ENCODE data around the gene CPLX1. TPM values are rescaled to one million over a fixed set of nuclear protein-coding genes. Genes with fewer than 3 reads are reported as not detected.
A peak's percentile ranks its signal among the peaks of the same experiment; 100 is the strongest.
"Not testable (repeated sequence)": the region's sequence is repeated elsewhere in the genome, so short reads cannot be mapped to it uniquely, and the experiment has no call there.

CPLX1 gene
- total RNA-seq, 2 experiments from 2014 or later, result 2.5 to 3.0 TPM

DNA sequence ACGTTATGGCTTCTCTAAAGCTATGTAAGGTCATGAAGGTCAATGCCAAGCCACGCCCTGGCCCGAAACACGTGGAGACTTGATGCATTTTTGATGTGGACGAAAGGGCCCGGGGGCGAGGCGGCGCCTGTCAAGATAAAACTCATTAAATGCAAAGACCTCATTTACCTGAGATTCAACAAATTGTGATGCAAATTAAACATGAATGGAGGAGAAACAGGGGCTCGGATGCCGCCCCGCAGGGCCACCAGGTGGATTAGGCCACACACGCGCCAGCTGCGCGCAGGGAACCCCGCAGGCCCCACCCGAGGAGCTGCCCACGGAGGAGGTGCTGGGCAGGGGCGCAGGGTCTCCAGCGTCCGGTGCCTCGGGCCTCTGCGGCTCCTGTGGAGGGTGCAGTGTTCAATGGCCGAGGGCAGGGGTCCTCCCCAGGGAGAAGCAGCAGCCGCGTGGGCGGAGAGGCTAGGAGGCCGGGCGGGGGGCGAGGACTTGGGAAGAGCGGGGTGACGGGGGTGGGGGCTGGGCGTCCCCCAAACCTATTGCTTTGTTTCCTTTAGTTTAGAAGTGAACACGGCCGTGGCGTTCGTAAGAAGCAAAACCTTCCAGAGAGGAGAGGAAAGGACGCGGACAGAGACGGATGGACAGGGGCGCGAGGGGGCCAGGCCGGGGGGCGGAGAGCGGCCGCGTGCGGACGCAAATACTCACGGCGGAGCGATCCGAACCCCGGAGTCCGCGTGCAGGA lies 40.4 kb downstream of the CPLX1 start:
- H3K4me3 Mint-ChIP-seq, result no peak overlapping the region
- peaks cover 36% of the 10 kb centered on the region for H3K4me1 Mint-ChIP-seq
- H3K36me3 Mint-ChIP-seq (ENCODE audit: low read depth), result peaks cover 7% of the 10 kb centered on the region
- ChIA-PET POLR2A (no interaction called here), CTCF (no interaction called here)
- H3K27ac Mint-ChIP-seq, result no peak overlapping the region
- H3K9me3 Mint-ChIP-seq, result no peaks in the 10 kb centered on the region
- no peak for DNase-seq
- H3K27me3 Mint-ChIP-seq, result peaks cover 19% of the 10 kb centered on the region

- ChIA-PET CTCF (interaction anchor here (0.7 kb wide), 1 partner anchor 435 kb away, joined by 3 read pairs; no protein-coding TSS in a partner anchor), POLR2A (interaction anchor here (0.6 to 3.3 kb wide), 4 partner anchors 8 to 147 kb away, joined by 3 to 18 read pairs (median 4); partner anchors contain the start of genes GAK and TMEM175)
- peaks cover 44% of the 10 kb centered on the region for H3K4me1 Mint-ChIP-seq
- peaks cover 18% of the 10 kb centered on the region for H3K27me3 Mint-ChIP-seq
- peaks cover 15% of the 10 kb centered on the region for H3K36me3 Mint-ChIP-seq (ENCODE audit: low read depth)
- no peak overlapping the region for H3K4me3 Mint-ChIP-seq
- H3K27ac Mint-ChIP-seq, result no peak overlapping the region
- H3K9me3 Mint-ChIP-seq, result no peaks in the 10 kb centered on the region
- DNase-seq, result no peak
These were observed 41.3 kb downstream of the CPLX1 start for GRCh38 chr4:784401-785331.

DNA sequence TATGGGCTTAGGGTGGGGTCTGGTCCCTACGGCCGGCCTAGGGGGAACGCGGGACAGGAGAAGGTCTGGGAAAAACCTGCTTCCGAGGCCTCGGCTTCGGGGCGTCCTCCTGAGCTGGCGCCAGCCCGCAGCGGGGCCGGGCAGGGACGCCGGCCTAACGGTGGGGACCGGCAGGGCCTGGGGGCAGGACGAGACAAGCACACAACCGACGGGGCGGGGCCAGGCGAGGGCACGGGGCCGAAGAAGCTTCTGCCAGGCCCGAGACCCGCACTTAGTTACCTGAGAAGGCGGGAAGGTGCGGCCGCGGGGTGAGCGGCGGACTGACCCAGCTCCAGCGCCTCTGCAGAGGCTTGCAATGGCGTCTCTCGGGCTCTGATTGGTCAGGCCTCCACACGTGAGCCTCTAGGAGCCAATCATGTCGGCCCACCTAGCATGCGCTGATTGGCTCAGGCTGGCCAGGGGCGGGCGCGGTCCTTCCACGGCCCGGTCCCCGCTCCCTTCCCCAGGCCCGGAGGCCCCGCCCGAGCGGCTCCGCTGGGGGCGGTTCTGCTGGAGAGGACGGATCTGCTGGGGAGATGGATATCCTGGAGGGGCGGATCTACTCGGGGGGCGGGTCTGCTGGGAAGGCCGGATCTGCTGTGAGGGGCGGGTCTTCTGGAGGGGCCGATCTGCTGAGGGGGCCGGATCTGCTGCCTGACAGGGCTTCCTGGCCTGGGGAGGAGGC lies 44.3 kb downstream of the CPLX1 start:
- H3K9me3 Mint-ChIP-seq, result no peaks in the 10 kb centered on the region
- CTCF ChIA-PET, result interaction anchor here (0.5 to 3.1 kb wide), 6 partner anchors 8 to 481 kb away, joined by 3 to 10 read pairs (median 4); partner anchors contain the start of genes ATP5ME, IDUA and MYL5
- peaks cover 54% of the 10 kb centered on the region for H3K4me1 Mint-ChIP-seq

GRCh38 chr4:780716-781492 lies 45.0 kb downstream of the CPLX1 start:
- peaks cover 16% of the 10 kb centered on the region for H3K27me3 Mint-ChIP-seq

More for the DNA sequence above, 44.3 kb downstream of the CPLX1 start:
- H3K4me3 Mint-ChIP-seq, result peak overlapping the region; percentile 84
- H3K27me3 Mint-ChIP-seq, result peaks cover 16% of the 10 kb centered on the region
- H3K27ac Mint-ChIP-seq, result peak overlapping the region; percentile 88
- DNase-seq, result peak; percentile 100
- POLR2A ChIA-PET, result interaction anchor here (0.6 to 4.2 kb wide), 20 partner anchors 8 to 657 kb away, joined by 3 to 27 read pairs (median 6); partner anchors contain the start of genes ATP5ME, CTBP1, GAK and IDUA
- peaks cover 45% of the 10 kb centered on the region for H3K36me3 Mint-ChIP-seq (ENCODE audit: low read depth)

DNA sequence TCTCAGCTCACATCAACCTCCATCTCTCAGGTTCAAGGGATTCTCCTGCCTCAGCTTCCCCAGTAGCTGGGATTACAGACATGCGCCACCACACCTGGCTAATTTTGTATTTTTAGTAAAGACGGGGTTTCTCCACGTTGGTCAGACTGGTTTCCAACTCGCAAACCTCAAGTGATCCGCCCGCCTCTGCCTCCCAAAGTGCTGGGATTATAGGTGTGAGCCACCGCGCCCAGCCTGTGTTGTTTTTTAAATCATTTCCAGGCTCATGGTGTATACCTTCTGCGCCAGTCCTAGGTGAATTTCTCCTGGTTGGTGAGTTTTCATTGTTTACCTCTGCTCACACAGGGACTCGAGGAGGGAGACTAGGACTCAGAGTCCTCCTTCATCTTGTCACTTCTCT lies 45.7 kb downstream of the CPLX1 start:
- peaks cover 12% of the 10 kb centered on the region for H3K27me3 Mint-ChIP-seq
- CTCF ChIA-PET, result interaction anchor here (1.9 to 3.1 kb wide), 2 partner anchors 38 to 106 kb away, joined by 4 to 10 read pairs; partner anchors contain the start of genes ATP5ME and MYL5
- POLR2A ChIA-PET, result interaction anchor here (0.7 to 4.2 kb wide), 9 partner anchors 12 to 655 kb away, joined by 3 to 27 read pairs (median 6); partner anchors contain the start of genes ATP5ME, GAK, MYL5 and TMEM175

More at GRCh38 chr4:780716-781492, 45.0 kb downstream of the CPLX1 start:
- Mint-ChIP-seq H3K36me3 (ENCODE audit: low read depth) (peaks cover 51% of the 10 kb centered on the region), H3K4me3 (peak overlapping the region; percentile 84), H3K4me1 (peaks cover 57% of the 10 kb centered on the region), H3K27ac (peak overlapping the region; percentile 88), H3K9me3 (no peaks in the 10 kb centered on the region)
- ChIA-PET CTCF (interaction anchor here (0.5 to 3.1 kb wide), 5 partner anchors 13 to 480 kb away, joined by 3 to 10 read pairs (median 4); partner anchors contain the start of genes ATP5ME, IDUA and MYL5), POLR2A (interaction anchor here (0.7 to 4.2 kb wide), 18 partner anchors 8 to 656 kb away, joined by 3 to 27 read pairs (median 6); partner anchors contain the start of genes ATP5ME, CTBP1, GAK and IDUA)
- DNase-seq, result no peak

GRCh38 chr4:779555-779954 lies 46.4 kb downstream of the CPLX1 start:
- no peak for DNase-seq
- POLR2A ChIA-PET, result interaction anchor here (1.4 to 4.2 kb wide), 4 partner anchors 11 to 105 kb away, joined by 3 to 27 read pairs (median 5); partner anchors contain the start of genes ATP5ME and MYL5
- peak overlapping the region; percentile 84 for H3K4me3 Mint-ChIP-seq
- peaks cover 5% of the 10 kb centered on the region for H3K27me3 Mint-ChIP-seq
- H3K9me3 Mint-ChIP-seq, result no peaks in the 10 kb centered on the region
- H3K4me1 Mint-ChIP-seq, result peaks cover 54% of the 10 kb centered on the region
- H3K27ac Mint-ChIP-seq, result peak overlapping the region; percentile 26
- CTCF ChIA-PET, result interaction anchor here (1.1 to 3.1 kb wide), 2 partner anchors 37 to 39 kb away, joined by 3 to 10 read pairs; no protein-coding TSS in a partner anchor
- peaks cover 61% of the 10 kb centered on the region for H3K36me3 Mint-ChIP-seq (ENCODE audit: low read depth)

More for the DNA sequence above, 45.7 kb downstream of the CPLX1 start:
- H3K4me3 Mint-ChIP-seq, result peak overlapping the region; percentile 84
- H3K4me1 Mint-ChIP-seq, result peaks cover 57% of the 10 kb centered on the region
- H3K36me3 Mint-ChIP-seq (ENCODE audit: low read depth), result peaks cover 57% of the 10 kb centered on the region
- H3K9me3 Mint-ChIP-seq, DNase-seq: not testable (repeated sequence)
- peak overlapping the region; percentile 76 for H3K27ac Mint-ChIP-seq

DNA sequence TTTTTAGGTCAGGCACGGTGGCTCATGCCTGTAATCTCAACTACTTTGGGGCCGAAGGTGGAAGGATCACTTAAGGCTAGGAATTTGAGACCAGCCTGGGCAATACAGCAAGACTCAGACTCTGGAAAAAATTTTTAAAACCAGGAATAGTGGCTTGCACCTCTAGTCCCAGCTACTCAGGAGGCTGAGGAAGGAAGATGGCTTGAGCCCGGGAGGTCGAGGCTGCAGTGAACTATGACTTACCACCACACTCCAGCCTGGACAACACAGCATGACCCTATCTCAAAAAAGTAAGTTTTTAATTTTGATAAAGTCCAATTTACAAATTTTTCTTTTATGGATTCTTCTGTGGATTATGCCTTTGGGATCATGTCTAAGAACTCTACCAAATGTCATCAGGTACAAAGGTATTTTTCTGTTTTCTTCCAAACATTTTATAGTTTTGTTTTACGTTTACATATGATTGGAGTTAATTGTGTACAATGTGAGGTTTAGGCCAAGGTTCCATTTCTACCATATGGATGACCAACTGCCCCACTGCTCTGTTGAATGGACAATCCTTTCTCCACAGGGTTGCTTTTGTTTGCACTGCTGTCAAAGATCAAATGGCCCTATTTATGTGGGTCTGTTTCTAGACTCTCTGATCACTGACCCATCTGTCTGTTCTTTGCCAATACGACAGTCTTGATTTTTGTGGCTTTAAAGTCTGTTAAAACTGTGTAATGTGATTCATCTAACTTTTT lies 48.2 kb downstream of the CPLX1 start:
- Mint-ChIP-seq H3K27ac (no peak overlapping the region), H3K36me3 (ENCODE audit: low read depth) (peaks cover 70% of the 10 kb centered on the region), H3K4me1 (peaks cover 54% of the 10 kb centered on the region), H3K27me3 (no peaks in the 10 kb centered on the region), H3K9me3 (no peaks in the 10 kb centered on the region), H3K4me3 (no peak overlapping the region)
- DNase-seq, result no peak
- CTCF ChIA-PET, result no interaction called here
- POLR2A ChIA-PET, result interaction anchor here (1.2 kb wide), 1 partner anchor 154 kb away, joined by 4 read pairs; the partner anchor contains the start of genes GAK and TMEM175

GRCh38 chr4:776743-777441 lies 49.0 kb downstream of the CPLX1 start:
- no peak overlapping the region for H3K27ac Mint-ChIP-seq

GRCh38 chr4:775485-775884 lies 50.4 kb downstream of the CPLX1 start:
- CTCF ChIA-PET, result interaction anchor here (0.6 to 1.0 kb wide), 2 partner anchors 33 to 1037 kb away, joined by 3 to 4 read pairs; no protein-coding TSS in a partner anchor
- not testable (repeated sequence) for DNase-seq, H3K27ac Mint-ChIP-seq, H3K9me3 Mint-ChIP-seq, H3K4me3 Mint-ChIP-seq, H3K27me3 Mint-ChIP-seq
- POLR2A ChIA-PET, result interaction anchor here (1.3 to 2.0 kb wide), 2 partner anchors 9 to 11 kb away, joined by 5 to 6 read pairs; no protein-coding TSS in a partner anchor
- peaks cover 42% of the 10 kb centered on the region for H3K4me1 Mint-ChIP-seq
- peaks cover 75% of the 10 kb centered on the region for H3K36me3 Mint-ChIP-seq (ENCODE audit: low read depth)

More at GRCh38 chr4:776743-777441, 49.0 kb downstream of the CPLX1 start:
- no peaks in the 10 kb centered on the region for H3K9me3 Mint-ChIP-seq
- H3K36me3 Mint-ChIP-seq (ENCODE audit: low read depth), result peaks cover 73% of the 10 kb centered on the region
- H3K27me3 Mint-ChIP-seq, result no peaks in the 10 kb centered on the region
- H3K4me3 Mint-ChIP-seq, result no peak overlapping the region
- H3K4me1 Mint-ChIP-seq, result peaks cover 46% of the 10 kb centered on the region
- DNase-seq, result no peak
- CTCF ChIA-PET, result no interaction called here
- POLR2A ChIA-PET, result interaction anchor here (2.0 kb wide), 1 partner anchor 10 kb away, joined by 6 read pairs; no protein-coding TSS in a partner anchor

DNA sequence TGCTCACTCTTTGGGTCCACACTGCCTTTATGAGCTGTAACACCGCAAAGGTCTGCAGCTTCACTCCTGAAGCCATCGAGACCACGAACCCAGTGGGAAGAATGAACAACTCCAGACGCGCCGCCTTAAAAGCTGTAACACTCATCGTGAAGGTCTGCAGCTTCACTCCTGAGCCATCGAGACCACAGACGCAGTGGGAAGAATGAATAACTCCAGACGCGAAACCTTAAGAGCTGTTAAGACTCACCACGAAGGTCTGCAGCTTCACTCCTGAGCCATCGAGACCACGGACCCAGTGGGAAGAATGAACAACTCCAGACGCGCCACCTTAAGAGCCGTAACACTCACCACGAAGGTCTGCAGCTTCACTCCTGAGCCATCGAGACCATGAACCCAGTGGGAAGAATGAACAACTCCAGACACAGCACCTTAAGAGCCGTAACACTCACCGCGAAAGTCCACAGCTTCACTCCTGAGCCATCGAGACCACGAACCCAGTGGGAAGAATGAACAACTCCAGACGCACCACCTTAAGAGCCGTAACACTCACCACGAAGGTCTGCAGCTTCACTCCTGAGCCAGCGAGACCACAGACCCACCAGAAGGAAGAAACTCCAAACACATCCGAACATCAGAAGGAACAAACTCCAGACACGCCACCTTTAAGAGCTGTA lies 51.4 kb downstream of the CPLX1 start:
- peak overlapping the region; percentile 26 for H3K27ac Mint-ChIP-seq
- not testable (repeated sequence) for H3K27me3 Mint-ChIP-seq, H3K4me3 Mint-ChIP-seq, H3K9me3 Mint-ChIP-seq, DNase-seq
- POLR2A ChIA-PET, result interaction anchor here (1.2 to 2.0 kb wide), 3 partner anchors 8 to 12 kb away, joined by 5 to 6 read pairs (median 5); no protein-coding TSS in a partner anchor
- peaks cover 75% of the 10 kb centered on the region for H3K36me3 Mint-ChIP-seq (ENCODE audit: low read depth)
- CTCF ChIA-PET, result interaction anchor here (0.7 to 1.4 kb wide), 3 partner anchors 8 to 32 kb away, joined by 3 read pairs; no protein-coding TSS in a partner anchor
- H3K4me1 Mint-ChIP-seq, result peaks cover 35% of the 10 kb centered on the region
